Heart left ventricle (tissue), 16 donors: ENCODE results near the gene GARIN5B. TPM values are rescaled to one million over a fixed set of nuclear protein-coding genes. Genes with fewer than 3 reads are reported as not detected.

Source experiments
- ATAC-seq, 4 donors: fragments of 200-7000 bp; cut with Tn5 transposase; one replicate each; pipeline ENCODE4 v1.9.1; 2020 to 2022; ENCODE audit warnings: moderate library complexity in 4 of 4, mild to moderate bottlenecking in 3 of 4, moderate number of reproducible peaks in 1 of 4
- DNase-seq, 5 donors: peaks; one replicate each; pipeline ENCODE4 v3.0.0-alpha.2; 2020
- H3K27ac ChIP-seq, 12 donors: fragments of 200-600 bp; sonication (generic) in 4 of 12; one replicate each; pipeline versions ENCODE4 v1.5.0 to v1.8.0; 2016 to 2022; ENCODE audit warnings: mild to moderate bottlenecking in 2 of 12
- H3K27me3 ChIP-seq, 9 donors: fragments of 200-600 bp; sonication (generic) in 2 of 9; one replicate each; pipeline versions ENCODE4 v1.5.1 to v1.8.0; 2016 to 2022; ENCODE audit warnings: mild to moderate bottlenecking in 3 of 9
- H3K36me3 ChIP-seq, 9 donors: fragments of 200-600 bp; sonication (generic) in 2 of 9; one replicate each; pipeline versions ENCODE4 v1.5.0 to v1.8.0; 2018 to 2022; ENCODE audit warnings: mild to moderate bottlenecking in 2 of 9
- H3K4me1 ChIP-seq, 12 donors: fragments of 200-600 bp; sonication (generic) in 4 of 12; one replicate each; pipeline versions ENCODE4 v1.5.0 to v1.8.0; 2016 to 2022; ENCODE audit warnings: mild to moderate bottlenecking in 3 of 12
- H3K4me3 ChIP-seq, 12 donors: fragments of 200-600 bp; sonication (generic) in 4 of 12; one replicate each; pipeline versions ENCODE4 v1.5.0 to v1.8.0; 2017 to 2022; ENCODE audit warnings: mild to moderate bottlenecking in 9 of 12, moderate library complexity in 4 of 12
- H3K9me3 ChIP-seq, 12 donors: fragments of 200-600 bp; sonication (generic) in 4 of 12; one replicate each; pipeline versions ENCODE4 v1.5.0 to v1.8.0; 2016 to 2022; ENCODE audit warnings: mild to moderate bottlenecking in 1 of 12
- CTCF ChIP-seq, 12 donors: fragments of 200-600 bp; sonication (generic) in 4 of 12; IDR thresholded peaks; one replicate each; pipeline versions ENCODE4 v1.5.0 to v1.8.0; 2018 to 2022; ENCODE audit warnings: antibody characterized with exemption in 12 of 12, mild to moderate bottlenecking in 5 of 12
- POLR2A ChIP-seq, 2 donors: fragments of 450-650 bp; IDR thresholded peaks; one replicate each; pipeline ENCODE4 v1.6.1; 2017; ENCODE audit warnings: antibody characterized with exemption in 2 of 2, mild to moderate bottlenecking in 2 of 2, moderate library complexity in 2 of 2
- WGBS, 4 donors: extraction: QIAGEN DNeasy Blood & Tissue Kit in 2 of 4; methylation state at CpG; one replicate each; pipeline versions ENCODE4 v1.1.5 to v1.1.7; 2013 to 2018; 5-methylcytosine and 5-hydroxymethylcytosine counted together
- intact Hi-C, 10 donors: fragments of 100-400 bp; cut with DNase I; formaldehyde crosslinking; loops; one replicate each; pipeline versions ENCODE4 v1.11.1 to v1.14.2; 2022
- polyA plus RNA-seq, 2 donors: library from polyadenylated mRNA; stranded (reverse); fragments of 200-250 nt; gene quantifications; one replicate each; pipeline ENCODE4 v1.2.3, GENCODE V29; 2013
- total RNA-seq, 9 donors: library from RNA; depleted of rRNA in 2 of 9; stranded (reverse); fragments of >200 nt in 2 of 9; fragmentation: NEBNext Ultra II Directional in 3 of 9; extraction: Animal tissue kit (Norgen Biotek cat#: 25700) in 3 of 9; gene quantifications; one replicate each; pipeline versions ENCODE4 v1.1.0 to v1.2.4, GENCODE V29; 2016 to 2023
- donor health status: ischemic (EF 13 %, LVEDD 7.1; RV severe dilation, severe dysfunction).
- donor health status: healthy with polysubstance abuse.
- donor health status: DM: no; HTN: yes; CAD: no.
- donor health status: DM: no; HTN: no; CAD: no.
- donor health status: ischemic (EF 25% LVEDD 6.9; RV normal size, moderate dysfunction).
- donor health status: ischemic (EF 25% LVEDD 5.7; RV mildly dilated, moderate dysfunction).
- donor health status: healthy.
- donor health status: DM: yes; HTN: yes; CAD: no.
- donor health status: ischemic (EF 35%, LVEDD 5.7; RV mildly dilated, moderate dysfunction).
- donor health status: nonischemic (EF 11% LVEDD 7.7; RV severe dilation, severe dysfunction).
- donor health status: DM: yes; HTN: yes; CAD: no.
- donor health status: PGD.
- donor health status: ischemic (EF 29% LVEDD 5.4; RV normal size, mild dysfunction).
- donor health status: nonischemic (EF 23%, LVEDD 6.1; RV moderate dilation, normal function).

The GARIN5B gene
- total and polyA plus RNA-seq, 11 donors: not detected

GRCh38 chr19:55339889-55340783 is 22.9 kb downstream of the GARIN5B start:
- intact Hi-C loops: loop anchor here in 4 of 10 donors (1.0 to 5.0 kb wide), 5 partner anchors 38 to 81 kb away; partner anchors contain the start of genes RPL28 (in 3 of the 4), PPP6R1 (in 2 of the 4), BRSK1 (in 1 of the 4) and HSPBP1 (in 1 of the 4)
- ATAC-seq (no peak), DNase-seq (no peak)
- Histone ChIP-seq H3K36me3 (peaks cover 0 to 26% (median 11%) of the 10 kb centered on the region in 9 donors), H3K27ac (peak overlapping the region; percentile 43 to 94 (median 88)), H3K4me3 (peak overlapping the region; percentile 33 to 94 (median 72)), H3K9me3 (no peaks in the 10 kb centered on the region), H3K27me3 (peaks cover 0 to under 1% (median 0%) of the 10 kb centered on the region in 9 donors), H3K4me1 (peaks cover 0 to 29% (median 16%) of the 10 kb centered on the region in 12 donors)
- TF ChIP-seq POLR2A (IDR thresholded peaks at IDR 0.05) (peak in 1 of 2 donors; percentile 96), CTCF (IDR thresholded peaks at IDR 0.05) (no peak)
- 2 to 5% (median 5%) methylated on average over 30 to 44 of the region's 44 CpGs for WGBS, 4 donors

- no peaks in the 10 kb centered on the region for H3K9me3 ChIP-seq
- H3K27ac ChIP-seq: peak within 1 kb of the TSS; percentile 75 to 94 (median 90)
- peaks cover 0 to 7% (median 0%) of the 10 kb centered on the region in 9 donors for H3K27me3 ChIP-seq
- H3K4me1 ChIP-seq: peaks cover 0 to 29% (median 16%) of the 10 kb centered on the region in 12 donors
- TF ChIP-seq POLR2A (IDR thresholded peaks at IDR 0.05) (peak in 1 of 2 donors; percentile 66), CTCF (IDR thresholded peaks at IDR 0.05) (peak in 11 of 12 donors; percentile 12 to 66 (median 35))
- ATAC-seq (peak; percentile 93 to 97 (median 96)), DNase-seq (peak; percentile 100)
- H3K4me3 ChIP-seq: peak within 1 kb of the TSS; percentile 33 to 94 (median 72)
- WGBS, 4 donors: 0 to 1% (median 0%) methylated on average over 44 to 63 of the region's 63 CpGs
- peaks cover 0 to 25% (median 11%) of the 10 kb centered on the region in 9 donors for H3K36me3 ChIP-seq
- intact Hi-C loops: loop anchor here in 4 of 10 donors (1.0 to 5.0 kb wide), 5 partner anchors 37 to 80 kb away; partner anchors contain the start of genes RPL28 (in 3 of the 4), PPP6R1 (in 2 of the 4), BRSK1 (in 1 of the 4) and HSPBP1 (in 1 of the 4)
Measured at GRCh38 chr19:55339105-55339888, 23.8 kb downstream of the GARIN5B start, which contains the start of gene KMT5C. KMT5C (plus strand) TSS chr19:55339876; CDS start chr19:55341937, 2,061 bp downstream.

GRCh38 chr19:55336101-55336500 is 27.0 kb downstream of the GARIN5B start:
- TF ChIP-seq POLR2A (IDR thresholded peaks at IDR 0.05): no peak
- TF ChIP-seq CTCF (IDR thresholded peaks at IDR 0.05): no peak
- 76 to 84% (median 78%) methylated on average over 7 of the region's 7 CpGs for WGBS, 4 donors
- ATAC-seq (no peak), DNase-seq (no peak)
- intact Hi-C loops: loop anchor here in 3 of 10 donors (5.0 kb wide), 2 partner anchors 34 to 54 kb away; partner anchors contain the start of genes BRSK1 (in 1 of the 3) and HSPBP1 (in 1 of the 3)
- no peaks in the 10 kb centered on the region for H3K36me3 ChIP-seq
- peaks cover 0 to 22% (median 11%) of the 10 kb centered on the region in 12 donors for H3K4me1 ChIP-seq
- no peaks in the 10 kb centered on the region for H3K9me3 ChIP-seq
- H3K27ac ChIP-seq: no peak overlapping the region
- H3K27me3 ChIP-seq: peaks cover 0 to 12% (median 0%) of the 10 kb centered on the region in 9 donors
- no peak overlapping the region for H3K4me3 ChIP-seq
